ENCODE data around the gene FASTK.

FASTK gene

GRCh38 chr7:151080522-151081169, at the start of gene FASTK:
Gene FASTK, minus strand, starts transcription at chr7:151080809. Its CDS starts 43 bp downstream, at chr7:151080766.
- no peak for DNase-seq (ENCODE audit: low read depth, low spot score)

- no peak for DNase-seq (ENCODE audit: low read depth, low spot score)
Measured at GRCh38 chr7:151129960-151130591, 49.5 kb upstream of the FASTK start.

- DNase-seq (ENCODE audit: low read depth, low spot score) = no peak
Measured at GRCh38 chr7:151129117-151129959, 48.7 kb upstream of the FASTK start.

- no peak for DNase-seq (ENCODE audit: low read depth, low spot score)
Measured at GRCh38 chr7:151128716-151129115, 48.1 kb upstream of the FASTK start.

GRCh38 chr7:151128144-151128543, 47.5 kb upstream of the FASTK start:
- no peak for DNase-seq (ENCODE audit: low read depth, low spot score)

- no peak for DNase-seq (ENCODE audit: low read depth, low spot score)
Measured at GRCh38 chr7:151126491-151127137, 46.0 kb upstream of the FASTK start.

- no peak for DNase-seq (ENCODE audit: low read depth, low spot score)
Measured at GRCh38 chr7:151125846-151126481, 45.4 kb upstream of the FASTK start.

GRCh38 chr7:151125470-151125845, 44.8 kb upstream of the FASTK start:
- no peak for DNase-seq (ENCODE audit: low read depth, low spot score)

GRCh38 chr7:151124899-151125399, 44.3 kb upstream of the FASTK start:
- no peak for DNase-seq (ENCODE audit: low read depth, low spot score)

- DNase-seq (ENCODE audit: low read depth, low spot score) = no peak
Measured at GRCh38 chr7:151124481-151124880, 43.9 kb upstream of the FASTK start.

GRCh38 chr7:151123822-151124464, 43.3 kb upstream of the FASTK start:
- peak; percentile 48 for DNase-seq (ENCODE audit: low read depth, low spot score)

- DNase-seq (ENCODE audit: low read depth, low spot score) = no peak
Measured at GRCh38 chr7:151123158-151123821, 42.7 kb upstream of the FASTK start.

GRCh38 chr7:151122796-151123157, 42.2 kb upstream of the FASTK start:
- DNase-seq (ENCODE audit: low read depth, low spot score) = no peak

GRCh38 chr7:151122276-151122675, 41.7 kb upstream of the FASTK start:
- DNase-seq (ENCODE audit: low read depth, low spot score) = no peak

- no peak for DNase-seq (ENCODE audit: low read depth, low spot score)
Measured at GRCh38 chr7:151121380-151122170, 41.0 kb upstream of the FASTK start.

GRCh38 chr7:151120896-151121295, 40.3 kb upstream of the FASTK start:
- no peak for DNase-seq (ENCODE audit: low read depth, low spot score)

- no peak for DNase-seq (ENCODE audit: low read depth, low spot score)
Measured at GRCh38 chr7:151119902-151120301, 39.3 kb upstream of the FASTK start.

- DNase-seq (ENCODE audit: low read depth, low spot score) = no peak
Measured at GRCh38 chr7:151119055-151119415, 38.4 kb upstream of the FASTK start.
